Neuron (in vitro differentiated cells): ENCODE measurements around the gene PRKCZ.
A peak's percentile ranks its signal among the peaks of the same experiment; 100 is the strongest.

ENCODE experiments used
- H2AFZ ChIP-seq: one replicate; pipeline ENCODE4 v1.6.1; 2013; ENCODE audit warnings: low read depth, mild to moderate bottlenecking, inconsistent platforms, low read length, moderate library complexity
- H3K27me3 ChIP-seq: one replicate; pipeline ENCODE4 v1.6.1; 2013; ENCODE audit warnings: low read length; ENCODE audit not compliant: insufficient read depth
- H3K36me3 ChIP-seq: one replicate; pipeline ENCODE4 v1.6.1; 2013; ENCODE audit warnings: low read length; ENCODE audit not compliant: insufficient read depth
- H3K4me1 ChIP-seq: one replicate; pipeline ENCODE4 v1.6.1; 2013; ENCODE audit warnings: low read length; ENCODE audit not compliant: insufficient read depth
- H3K4me3 ChIP-seq: 2 replicates; pipeline ENCODE4 v1.5.1; 2013; ENCODE audit warnings: mild to moderate bottlenecking, low read length, moderate library complexity
- H3K9me3 ChIP-seq: one replicate; pipeline ENCODE4 v1.6.1; 2013; ENCODE audit warnings: low read length

Gene PRKCZ

DNA sequence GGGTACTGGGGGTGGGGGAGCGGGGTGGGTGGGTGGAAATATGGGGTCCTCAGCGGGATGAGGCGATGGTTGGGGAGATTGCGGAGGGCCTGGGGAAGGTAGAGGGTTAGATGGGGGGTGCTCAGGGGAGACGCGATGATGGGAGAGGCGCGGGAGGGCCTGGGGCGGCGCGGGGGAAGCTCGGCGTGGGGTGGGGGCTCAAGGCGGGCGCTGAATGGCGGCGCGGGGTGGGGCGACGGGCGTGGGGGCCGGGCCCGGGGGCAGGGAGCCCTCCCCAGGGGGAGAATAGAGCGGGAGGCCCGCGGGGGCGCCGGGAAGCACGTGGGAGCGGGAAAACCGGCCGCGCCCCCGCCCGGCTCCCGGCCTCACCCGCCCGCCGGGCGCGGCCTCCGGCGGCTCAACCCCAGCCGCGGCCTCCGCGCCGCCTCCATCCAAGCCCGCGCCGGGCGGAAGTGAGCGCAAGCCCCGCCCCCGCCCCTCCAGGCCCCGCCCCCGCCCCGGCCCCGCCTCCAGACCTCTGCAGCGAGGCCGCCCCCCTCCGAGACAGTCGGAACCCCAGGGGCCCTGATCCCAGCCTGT, 144.2 kb downstream of the PRKCZ start, which contains the start of gene FAAP20:
Gene FAAP20 (minus strand): TSS at position 454 of the 579 bp plus-strand sequence. CDS start 23 bp downstream, at position 431.
- H2AFZ ChIP-seq = peak within 1 kb of the TSS; percentile 95
- peak within 1 kb of the TSS; percentile 63 for H3K4me3 ChIP-seq
- H3K9me3 ChIP-seq = no peaks in the 10 kb centered on the region
- H3K4me1 ChIP-seq = peaks cover 29% of the 10 kb centered on the region
- H3K27me3 ChIP-seq = peaks cover 4% of the 10 kb centered on the region
- peaks cover 9% of the 10 kb centered on the region for H3K36me3 ChIP-seq

DNA sequence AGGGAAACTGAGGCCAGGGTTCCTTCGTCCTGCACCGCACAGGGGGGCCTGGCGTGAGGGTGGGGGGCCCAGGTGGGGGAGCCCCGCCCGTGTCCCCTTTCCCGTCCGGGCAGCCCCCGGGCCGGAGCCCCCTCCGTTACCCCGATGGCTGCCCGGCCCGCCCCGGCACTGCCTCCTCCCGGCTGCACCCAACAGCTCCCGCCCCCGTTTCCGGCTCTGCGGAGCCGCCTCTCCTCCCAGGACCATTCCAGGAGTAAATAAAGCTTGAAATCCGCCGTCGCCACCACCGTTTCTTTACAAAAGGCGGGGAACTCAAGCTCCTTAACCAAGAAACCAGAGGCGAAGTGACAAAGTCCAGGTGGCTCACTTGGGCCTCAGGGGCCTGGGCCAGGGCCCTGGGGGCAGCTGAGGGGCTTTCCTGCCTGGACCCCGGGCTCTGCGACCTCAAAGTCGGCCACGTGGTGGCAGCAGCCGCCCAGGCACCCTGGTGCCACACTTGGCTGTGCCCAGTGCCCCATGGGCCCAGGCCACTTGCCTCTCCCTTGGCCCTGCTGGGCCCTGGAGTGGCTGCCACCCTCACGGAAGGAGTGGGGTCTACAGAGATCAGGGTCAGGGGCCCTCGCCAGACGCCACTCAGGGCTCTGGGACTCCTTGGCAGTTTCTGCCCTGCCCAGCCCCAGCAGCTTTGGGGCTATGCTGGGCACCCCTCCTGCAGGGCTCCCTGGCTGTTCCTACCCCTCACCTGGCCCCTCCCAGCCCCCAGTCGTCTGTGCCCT, 144.9 kb downstream of the PRKCZ start:
- Histone ChIP-seq H3K36me3 (peaks cover 9% of the 10 kb centered on the region), H2AFZ (peak overlapping the region; percentile 95), H3K9me3 (no peaks in the 10 kb centered on the region), H3K27me3 (peaks cover 4% of the 10 kb centered on the region), H3K4me3 (peak overlapping the region; percentile 63), H3K4me1 (peaks cover 23% of the 10 kb centered on the region)

- Histone ChIP-seq H2AFZ (no peak overlapping the region), H3K36me3 (peaks cover 9% of the 10 kb centered on the region), H3K4me3 (no peak overlapping the region), H3K9me3 (no peaks in the 10 kb centered on the region), H3K27me3 (peaks cover 4% of the 10 kb centered on the region), H3K4me1 (peaks cover 17% of the 10 kb centered on the region)
Measured at GRCh38 chr1:2195785-2196184, 145.6 kb downstream of the PRKCZ start.

- Histone ChIP-seq H3K36me3 (peaks cover 9% of the 10 kb centered on the region), H3K9me3 (no peaks in the 10 kb centered on the region), H3K4me1 (peaks cover 17% of the 10 kb centered on the region), H3K4me3 (no peak overlapping the region), H2AFZ (no peak overlapping the region), H3K27me3 (peaks cover 4% of the 10 kb centered on the region)
Measured at GRCh38 chr1:2196901-2197638, 146.9 kb downstream of the PRKCZ start.

DNA sequence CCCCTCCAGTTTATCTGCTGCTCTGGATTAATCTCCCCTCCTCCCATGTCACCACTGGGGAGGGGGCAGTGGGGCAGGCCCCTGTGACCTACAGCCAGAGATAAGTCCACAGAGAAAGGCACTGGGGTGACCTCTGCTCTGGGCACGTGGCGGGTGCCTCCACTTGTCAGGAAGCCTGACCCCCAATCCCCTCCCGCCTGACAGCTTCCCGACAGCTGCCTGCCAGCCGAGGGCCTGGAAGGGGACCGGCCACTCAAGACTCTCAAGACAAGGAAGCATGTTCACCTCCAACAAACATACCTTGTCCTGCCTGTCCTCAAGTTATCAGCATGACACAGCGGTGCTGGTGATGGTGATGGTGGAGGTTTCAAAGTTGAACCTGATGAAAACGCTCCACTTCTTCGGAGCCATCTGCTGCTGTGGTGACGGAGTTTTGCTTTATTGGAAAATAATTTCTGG, 147.5 kb downstream of the PRKCZ start:
- no peaks in the 10 kb centered on the region for H3K9me3 ChIP-seq
- no peak overlapping the region for H3K4me3 ChIP-seq
- H3K36me3 ChIP-seq = peaks cover 6% of the 10 kb centered on the region
- H3K4me1 ChIP-seq = peaks cover 18% of the 10 kb centered on the region
- H3K27me3 ChIP-seq = peaks cover 5% of the 10 kb centered on the region
- no peak overlapping the region for H2AFZ ChIP-seq

- no peak overlapping the region for H2AFZ ChIP-seq
- H3K36me3 ChIP-seq = no peaks in the 10 kb centered on the region
- peaks cover 8% of the 10 kb centered on the region for H3K27me3 ChIP-seq
- no peaks in the 10 kb centered on the region for H3K9me3 ChIP-seq
- H3K4me1 ChIP-seq = peaks cover 26% of the 10 kb centered on the region
- no peak overlapping the region for H3K4me3 ChIP-seq
Measured at GRCh38 chr1:2198571-2198970, 148.4 kb downstream of the PRKCZ start.

- Histone ChIP-seq H3K9me3 (no peaks in the 10 kb centered on the region), H2AFZ (no peak overlapping the region), H3K4me3 (no peak overlapping the region), H3K36me3 (no peaks in the 10 kb centered on the region), H3K4me1 (peaks cover 27% of the 10 kb centered on the region), H3K27me3 (peaks cover 8% of the 10 kb centered on the region)
Measured at GRCh38 chr1:2199042-2199810, 149.0 kb downstream of the PRKCZ start.

- H3K27me3 ChIP-seq = peaks cover 8% of the 10 kb centered on the region
- no peaks in the 10 kb centered on the region for H3K9me3 ChIP-seq
- peaks cover 30% of the 10 kb centered on the region for H3K4me1 ChIP-seq
- no peak overlapping the region for H2AFZ ChIP-seq
- H3K4me3 ChIP-seq = no peak overlapping the region
- no peaks in the 10 kb centered on the region for H3K36me3 ChIP-seq
Measured at GRCh38 chr1:2200308-2200943, 150.2 kb downstream of the PRKCZ start.

DNA sequence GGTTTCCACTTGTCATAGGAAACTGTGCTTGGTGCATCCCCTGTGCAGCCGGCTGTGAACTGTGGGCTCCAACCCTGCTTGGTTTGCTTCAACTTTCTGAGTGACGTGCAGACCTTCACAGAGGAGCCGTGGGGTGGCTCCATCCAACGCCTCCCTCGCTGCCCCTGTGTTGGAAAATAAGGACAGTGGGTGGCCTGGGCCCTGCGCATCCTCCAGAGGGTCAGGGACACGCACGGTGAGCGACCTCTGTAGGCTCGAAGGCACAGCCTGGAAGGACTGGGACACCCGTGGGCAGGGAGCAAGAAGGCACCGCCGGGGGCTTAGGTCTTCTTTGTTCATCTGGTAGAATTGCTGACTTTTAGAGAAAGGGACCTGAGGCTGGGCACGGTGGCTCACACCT, 150.9 kb downstream of the PRKCZ start:
- H3K4me3 ChIP-seq = no peak overlapping the region
- H3K9me3 ChIP-seq = no peaks in the 10 kb centered on the region
- no peaks in the 10 kb centered on the region for H3K36me3 ChIP-seq
- H2AFZ ChIP-seq = no peak overlapping the region
- H3K27me3 ChIP-seq = peaks cover 8% of the 10 kb centered on the region
- peaks cover 28% of the 10 kb centered on the region for H3K4me1 ChIP-seq

DNA sequence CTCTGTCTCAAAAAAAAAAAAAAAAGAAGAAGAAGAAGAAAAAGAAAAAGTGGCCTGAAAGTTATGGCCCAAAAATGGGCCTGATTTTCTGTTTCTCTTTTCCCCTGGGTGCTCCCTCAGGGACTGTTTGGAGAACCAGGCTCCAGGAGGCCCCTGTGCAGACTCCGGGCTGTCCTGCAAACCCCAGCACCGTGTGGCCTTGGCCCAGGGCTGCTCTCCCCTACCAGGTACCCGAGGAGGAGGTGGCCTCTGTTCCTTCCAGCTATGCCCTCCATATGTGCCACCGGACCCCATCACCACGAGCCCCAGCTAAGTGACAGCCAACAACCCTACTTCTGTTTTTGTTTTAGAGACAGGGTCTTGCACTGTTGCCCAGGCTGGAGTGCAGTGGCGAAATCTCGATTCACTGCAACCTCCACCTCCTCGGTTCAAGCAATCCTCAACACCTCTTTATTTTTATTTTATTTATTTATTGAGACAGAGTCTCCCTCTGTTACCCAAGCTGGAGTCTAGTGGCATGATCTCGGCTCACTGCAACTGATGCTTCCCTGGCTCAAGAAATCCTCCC, 151.9 kb downstream of the PRKCZ start:
- no peaks in the 10 kb centered on the region for H3K36me3 ChIP-seq
- H2AFZ ChIP-seq = no peak overlapping the region
- no peaks in the 10 kb centered on the region for H3K9me3 ChIP-seq
- peaks cover 29% of the 10 kb centered on the region for H3K4me1 ChIP-seq
- H3K4me3 ChIP-seq = no peak overlapping the region
- H3K27me3 ChIP-seq = peaks cover 8% of the 10 kb centered on the region

DNA sequence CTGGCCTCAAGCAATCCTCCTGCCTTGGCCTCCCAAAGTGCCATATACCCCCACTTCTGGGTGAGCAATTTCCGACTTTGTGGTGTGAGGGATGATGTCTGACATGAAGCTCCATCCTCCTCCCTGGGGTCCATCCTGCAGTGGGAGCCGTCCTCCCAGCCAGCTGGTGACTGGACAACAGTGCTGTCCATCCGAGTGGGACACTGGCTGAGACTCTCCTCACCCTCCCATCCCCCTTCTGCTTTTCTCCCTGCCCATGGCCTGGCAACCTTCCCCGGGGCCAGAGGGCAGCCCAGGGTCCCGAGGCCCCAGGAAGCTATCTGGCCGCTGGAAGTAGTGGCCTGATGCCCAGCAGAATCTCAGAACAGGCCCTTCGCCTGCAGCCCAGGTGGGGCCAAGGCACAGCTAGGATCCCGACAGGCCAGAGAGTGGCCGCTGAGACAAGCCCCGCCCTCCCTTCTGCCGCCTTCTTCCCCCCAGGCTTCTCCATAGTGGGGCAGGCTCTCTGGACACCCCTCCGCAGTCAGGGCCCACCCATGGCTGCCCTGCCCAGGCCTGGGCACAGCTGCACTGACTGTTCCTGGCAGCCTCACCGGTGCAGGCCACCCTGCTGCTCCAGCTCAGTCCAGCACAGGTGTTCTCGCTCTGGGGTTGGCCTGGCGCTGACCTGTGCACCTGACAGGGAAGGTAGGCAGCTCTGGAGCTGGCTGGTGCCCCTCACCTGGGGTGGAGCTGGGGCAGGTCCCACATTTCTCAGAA, 152.8 kb downstream of the PRKCZ start:
- Histone ChIP-seq H2AFZ (no peak overlapping the region), H3K36me3 (no peaks in the 10 kb centered on the region), H3K4me3 (no peak overlapping the region), H3K4me1 (peaks cover 30% of the 10 kb centered on the region), H3K27me3 (peaks cover 8% of the 10 kb centered on the region), H3K9me3 (no peaks in the 10 kb centered on the region)
